GM21526 (cell line): ENCODE data around the gene RAB4A.
"Not testable (repeated sequence)": the region's sequence is repeated elsewhere in the genome, so short reads cannot be mapped to it uniquely, and the experiment has no call there.

Experiments
- ATAC-seq: cut with Tn5 transposase; IDR thresholded peaks from one replicate; pipeline ENCODE4 v1.9.1; 2021; ENCODE audit warnings: moderate library complexity; ENCODE audit not compliant: unreplicated experiment, low FRiP score

Gene RAB4A

DNA sequence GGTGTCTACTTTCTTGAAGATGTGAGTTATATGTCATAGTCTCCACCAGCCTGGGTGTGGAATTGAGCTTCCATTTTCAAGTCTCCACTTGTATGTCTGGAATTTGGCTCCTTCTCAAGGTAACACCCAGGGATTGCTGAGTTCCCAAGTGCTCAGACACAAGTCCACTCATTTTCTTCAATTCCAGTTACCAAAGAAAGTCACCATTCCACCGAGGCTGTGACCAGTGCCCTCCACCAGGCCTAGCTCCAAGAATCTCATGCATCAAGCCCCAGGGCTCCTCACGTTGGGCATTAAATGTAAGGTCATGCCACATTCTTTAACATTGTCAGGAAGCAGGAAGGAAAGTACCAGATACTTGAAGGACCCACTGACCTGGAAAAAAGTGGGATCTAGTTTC, 2.4 kb upstream of the RAB4A start:
- ATAC-seq: no peak

DNA sequence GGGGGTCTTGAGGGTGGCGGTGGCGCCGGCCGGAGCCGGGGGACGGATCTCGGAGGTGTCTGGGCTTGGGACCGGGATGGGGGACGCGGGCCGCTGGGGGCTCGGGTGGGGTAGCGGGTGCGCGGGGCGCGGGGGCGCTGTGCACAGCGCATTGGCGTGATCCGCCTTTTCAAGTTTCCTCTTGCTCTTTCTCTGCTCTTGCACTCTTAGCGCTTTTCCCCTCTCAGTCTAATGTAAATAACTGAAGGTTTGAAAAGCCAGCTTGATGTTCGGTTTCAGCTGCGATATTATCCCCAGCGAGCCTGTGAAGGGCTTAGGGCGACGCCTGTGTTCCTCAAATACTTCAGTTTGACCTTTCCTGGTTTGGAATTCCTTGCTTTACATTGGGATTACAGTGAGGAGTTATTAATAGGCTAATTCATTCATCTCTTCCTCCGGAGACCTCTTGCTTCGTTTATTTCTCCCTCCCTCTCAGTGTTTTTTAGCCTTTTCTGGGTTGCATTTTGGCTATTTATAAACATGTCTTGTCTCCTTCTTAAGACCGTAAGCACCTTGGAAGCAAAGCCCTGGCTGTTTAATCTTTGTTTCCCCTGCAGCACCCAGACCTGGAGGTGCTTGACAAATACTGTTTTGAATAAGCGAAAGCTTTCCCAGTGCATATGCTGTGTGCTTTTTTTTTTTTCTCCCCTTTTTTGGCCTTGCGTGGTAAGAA, 693 bp downstream of the RAB4A start:
- ATAC-seq: peak; percentile 32

DNA sequence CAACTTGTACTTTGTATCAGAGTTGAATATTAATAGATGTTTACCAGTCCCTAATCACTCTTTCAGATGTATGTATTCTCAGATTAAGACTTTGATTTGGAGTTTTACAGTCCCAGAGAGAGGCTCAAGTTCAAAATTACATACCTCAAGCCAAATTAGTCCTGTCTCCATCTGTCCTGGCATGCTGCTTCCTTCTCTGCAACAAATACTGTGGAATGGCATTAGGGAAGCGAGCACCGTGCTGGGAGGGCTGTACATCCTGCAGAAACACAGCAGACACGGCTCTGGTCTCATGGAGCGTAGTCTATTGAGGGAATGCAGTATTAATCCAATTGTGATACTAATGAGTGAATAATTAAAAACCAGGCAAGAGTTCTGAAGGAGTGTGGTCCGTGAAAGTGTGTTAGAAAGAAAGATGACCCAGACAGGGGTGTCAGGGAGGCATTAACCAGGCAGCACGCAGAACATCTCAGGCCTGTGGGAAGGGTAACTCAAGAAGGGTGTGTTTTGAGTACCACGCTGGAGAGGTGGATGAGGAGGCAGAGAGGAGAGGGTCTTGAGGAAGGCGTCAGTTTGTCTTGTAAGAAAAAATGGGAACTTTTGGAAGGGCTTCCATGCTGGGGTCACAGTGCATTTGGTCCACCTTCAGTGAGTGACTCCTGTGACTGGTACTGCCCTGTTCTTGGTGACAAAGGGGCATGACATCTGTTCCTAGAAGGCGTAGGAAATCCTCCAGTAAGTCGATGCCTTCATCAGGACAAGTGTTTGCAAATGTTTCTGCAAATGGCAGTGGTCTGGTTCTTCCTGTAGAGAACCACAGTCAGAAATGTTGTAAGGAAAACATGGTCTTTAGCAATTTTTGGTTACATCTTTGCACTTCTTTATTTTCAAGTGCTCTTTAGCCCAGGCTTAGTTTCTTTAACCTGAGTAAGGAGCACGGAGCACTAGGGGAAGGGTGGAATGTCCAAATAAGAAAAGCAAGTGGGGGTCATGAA, 1.6 kb downstream of the RAB4A start:
- no peak for ATAC-seq

DNA sequence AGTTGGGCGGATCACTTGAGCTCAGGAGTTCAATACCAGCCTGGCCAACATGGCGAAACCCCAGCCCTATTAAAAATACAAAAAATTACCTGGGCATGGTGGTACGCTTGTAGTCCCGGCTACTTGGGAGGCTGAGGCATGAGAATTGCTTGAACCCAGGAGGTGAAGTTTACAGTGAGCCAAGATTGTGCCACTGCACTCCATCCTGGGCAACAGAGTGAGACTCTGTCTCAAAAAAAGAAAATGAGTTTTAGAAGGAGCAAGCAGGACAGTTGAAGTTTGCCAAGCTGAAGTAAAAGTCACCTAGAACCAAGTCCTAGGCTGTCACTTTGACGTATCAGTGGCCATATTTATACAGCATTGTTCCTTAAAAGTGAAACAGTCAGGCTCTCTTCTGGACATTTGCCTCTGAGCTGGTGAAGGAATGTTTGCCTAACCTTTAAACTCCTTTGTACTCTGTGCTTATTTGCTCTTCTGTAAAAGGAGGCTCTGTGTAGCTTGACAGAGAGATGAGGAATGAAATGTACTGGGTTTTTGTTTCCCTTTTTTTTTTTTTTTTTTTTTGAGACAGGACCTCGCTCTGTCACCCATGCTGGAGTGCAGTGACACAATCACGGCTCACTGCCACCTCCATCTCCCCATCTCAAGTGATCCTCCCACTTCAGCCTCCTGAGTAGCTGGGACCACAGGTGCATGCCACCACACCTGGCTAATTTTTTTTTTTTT, 2.8 kb downstream of the RAB4A start:
- no peak for ATAC-seq

DNA sequence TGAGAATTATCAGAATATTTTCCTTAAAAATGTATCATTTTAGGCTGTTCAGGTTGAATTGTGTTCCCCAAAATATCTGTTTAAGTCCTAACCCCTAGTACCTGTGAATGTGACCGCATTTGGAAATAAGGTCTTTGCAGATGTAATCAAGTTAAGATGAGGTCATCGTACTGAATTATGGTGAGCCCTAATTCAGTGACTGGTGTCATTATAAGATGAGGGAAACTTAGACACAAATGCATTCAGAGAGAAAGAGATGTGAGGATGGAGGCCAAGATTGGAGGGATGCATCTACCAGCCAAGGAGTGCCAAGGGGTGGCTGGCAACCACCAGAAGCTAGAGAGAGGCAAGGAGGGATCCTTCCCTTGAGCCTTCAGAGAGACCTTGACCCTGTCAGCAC, 4.1 kb downstream of the RAB4A start:
- ATAC-seq: no peak

DNA sequence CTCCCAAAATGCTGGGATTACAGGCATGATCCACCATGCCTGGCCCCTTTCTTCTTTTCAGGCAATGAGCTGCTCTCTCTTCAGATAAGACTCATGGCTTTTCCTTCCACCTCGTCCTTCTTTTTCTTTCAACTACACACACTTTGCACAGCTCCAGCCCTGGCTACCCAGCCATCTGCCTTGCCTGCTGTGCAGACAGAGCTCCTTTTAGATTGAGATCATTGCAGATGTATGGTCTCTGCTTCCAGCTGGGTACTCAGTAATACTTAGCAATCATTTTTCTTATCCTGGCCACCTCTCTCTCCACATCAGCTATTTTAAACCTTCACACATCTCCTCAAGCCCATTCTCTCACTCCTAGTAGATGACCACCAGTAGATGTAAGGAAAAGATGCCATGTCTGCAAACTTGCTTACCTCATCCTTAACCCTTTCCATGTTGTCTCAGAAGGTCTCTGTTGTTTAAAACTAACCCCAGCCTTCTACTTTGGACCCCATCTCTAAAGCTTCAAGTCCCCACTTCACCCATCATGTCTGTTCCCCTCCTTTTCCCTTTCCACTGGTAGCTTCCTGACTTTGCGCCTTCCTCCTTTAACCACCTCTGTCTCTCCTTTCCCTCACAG, 7.3 kb downstream of the RAB4A start:
- no peak for ATAC-seq

DNA sequence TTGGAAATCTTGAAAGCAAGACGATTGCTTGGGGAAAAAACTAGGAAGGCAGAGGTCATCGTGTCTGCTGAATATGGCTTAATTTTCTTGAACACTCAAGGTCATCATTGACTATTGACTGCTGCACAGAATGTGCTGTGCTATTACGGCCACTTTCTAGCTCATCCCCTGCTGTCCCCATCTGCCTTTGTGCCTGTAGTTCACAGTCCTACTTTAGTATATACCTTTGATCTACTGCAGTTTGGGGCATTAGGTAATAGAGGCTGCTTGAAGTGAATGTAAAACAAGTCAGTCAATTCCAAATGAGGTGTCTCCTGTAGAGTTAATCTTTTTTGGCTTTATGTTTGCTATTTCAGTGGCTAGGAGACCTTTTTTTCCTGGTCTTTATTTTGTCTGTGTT, 8.3 kb downstream of the RAB4A start:
- no peak for ATAC-seq

DNA sequence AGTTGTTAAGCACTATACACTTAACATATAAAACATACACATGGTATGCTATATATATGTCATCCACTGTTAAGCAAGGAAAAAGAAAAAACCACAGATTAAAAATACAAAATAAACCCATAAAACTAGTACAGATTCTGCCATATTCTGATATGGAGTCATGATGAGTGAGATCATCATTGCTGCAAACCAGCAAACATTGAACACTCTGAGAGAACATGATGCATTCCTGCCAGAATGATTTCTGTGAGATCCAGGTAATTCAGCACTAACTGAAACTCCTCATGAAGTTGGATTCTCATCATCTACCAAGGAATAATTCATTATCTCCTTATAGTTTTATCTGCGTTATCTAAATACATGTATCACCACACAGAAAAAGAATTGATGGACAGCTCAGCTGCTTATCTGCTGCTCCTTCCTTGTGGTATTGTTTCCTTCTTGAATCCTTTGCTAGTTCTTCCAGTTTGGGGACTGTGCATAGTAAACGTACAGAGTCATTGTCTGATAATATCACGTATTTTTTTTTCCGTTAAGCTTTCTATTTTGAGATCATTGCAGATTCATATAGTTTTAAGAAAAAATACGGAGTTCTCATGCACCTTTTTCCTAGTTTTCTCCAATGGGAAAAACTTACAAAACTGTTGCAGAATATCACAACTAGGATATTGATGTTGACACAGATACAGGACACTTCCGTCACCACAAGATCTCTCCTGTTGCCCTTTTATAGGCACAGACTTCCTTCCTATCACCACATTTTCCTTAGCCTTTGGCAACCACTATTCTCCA, 9.3 kb downstream of the RAB4A start:
- ATAC-seq: no peak

DNA sequence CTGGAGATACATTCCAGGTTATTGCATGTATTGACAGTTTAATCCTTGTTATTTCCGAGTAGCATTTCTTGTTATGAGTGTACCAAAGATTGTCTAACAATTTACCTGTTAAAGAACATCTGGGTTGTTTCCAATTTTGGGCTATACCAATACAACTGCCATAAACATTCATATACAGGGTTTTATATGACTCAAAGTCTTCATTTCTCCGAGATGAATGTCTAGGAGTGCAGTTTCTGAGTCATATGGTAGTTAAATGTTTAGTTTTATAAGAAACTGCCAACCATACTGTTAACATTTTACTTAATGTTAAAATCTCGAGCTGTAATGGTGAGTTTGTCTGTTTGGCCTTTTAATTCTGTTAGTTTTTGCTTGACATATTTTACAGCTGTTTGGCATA, 10.0 kb downstream of the RAB4A start:
- ATAC-seq: no peak

DNA sequence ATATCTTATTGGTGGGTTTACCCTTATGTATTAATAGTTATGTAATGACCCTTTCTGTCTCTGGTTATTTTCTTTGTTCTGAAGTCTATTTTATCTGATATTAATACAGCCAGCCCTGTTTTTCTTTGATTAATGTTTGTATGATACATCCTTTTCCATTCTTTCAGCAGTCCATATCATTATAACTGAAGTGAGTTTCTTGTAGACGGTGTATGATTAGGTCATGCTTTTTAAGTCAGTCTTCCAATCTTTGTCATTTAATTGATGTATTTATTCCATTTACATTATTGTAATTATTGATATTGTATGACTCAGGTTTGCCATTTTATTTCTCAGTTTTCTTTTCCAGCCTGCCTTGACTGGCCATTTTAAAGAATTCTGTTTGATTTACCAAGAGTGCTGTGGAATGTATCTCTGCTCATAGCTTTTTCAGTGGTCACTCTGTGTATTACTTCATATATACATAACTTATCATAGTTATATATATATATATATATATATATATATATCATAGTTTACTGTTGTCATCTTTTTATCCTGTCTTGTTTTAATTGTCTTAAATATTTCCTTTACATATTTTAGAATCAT, 10.5 kb downstream of the RAB4A start:
- ATAC-seq: no peak

DNA sequence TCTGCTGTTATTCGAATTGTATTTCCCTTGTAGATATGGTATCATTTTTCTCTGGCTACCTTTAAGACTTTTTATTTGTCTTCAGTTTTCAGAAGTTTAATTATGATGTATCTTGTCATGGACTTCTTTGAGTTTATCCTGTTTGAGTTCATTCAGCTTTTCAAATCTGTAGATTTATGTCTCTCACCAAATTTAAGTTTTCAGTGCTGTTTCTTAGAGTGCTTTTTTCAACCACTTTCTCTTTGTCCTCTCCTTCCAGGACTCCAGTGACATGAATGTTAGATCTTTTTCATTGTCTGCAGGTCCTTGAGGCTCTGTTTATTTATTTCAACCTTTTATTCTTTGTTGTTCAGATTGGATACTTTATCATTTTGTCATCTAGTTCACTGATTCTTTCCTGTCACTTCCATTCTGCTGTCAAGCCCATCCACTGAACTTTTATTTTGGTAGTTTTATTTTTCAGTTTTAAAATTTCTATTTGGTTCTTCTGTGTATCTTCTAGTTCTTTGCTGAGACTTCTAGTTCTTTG, 11.4 kb downstream of the RAB4A start:
- no peak for ATAC-seq

DNA sequence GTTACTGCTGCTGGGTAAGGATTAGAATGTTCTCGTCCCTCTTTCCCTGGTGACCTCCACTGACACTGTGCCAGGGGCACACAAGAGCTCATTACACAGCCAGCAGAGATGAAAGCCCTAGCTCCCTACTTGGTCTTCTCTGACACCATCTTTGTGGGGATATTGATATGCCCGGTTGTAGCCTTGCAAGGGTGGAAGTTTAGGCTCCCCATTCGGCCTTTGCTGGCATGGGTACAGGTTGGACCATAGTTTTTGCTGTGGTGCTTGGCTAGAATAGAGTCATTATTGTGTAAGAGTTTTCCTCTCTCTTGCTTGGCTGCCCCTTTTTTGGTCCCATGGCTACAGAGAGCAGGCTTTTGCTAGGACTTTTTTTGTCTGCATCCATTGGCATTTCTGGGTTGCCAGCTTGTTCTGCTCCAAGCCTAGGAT, 12.3 kb downstream of the RAB4A start:
- ATAC-seq: no peak

DNA sequence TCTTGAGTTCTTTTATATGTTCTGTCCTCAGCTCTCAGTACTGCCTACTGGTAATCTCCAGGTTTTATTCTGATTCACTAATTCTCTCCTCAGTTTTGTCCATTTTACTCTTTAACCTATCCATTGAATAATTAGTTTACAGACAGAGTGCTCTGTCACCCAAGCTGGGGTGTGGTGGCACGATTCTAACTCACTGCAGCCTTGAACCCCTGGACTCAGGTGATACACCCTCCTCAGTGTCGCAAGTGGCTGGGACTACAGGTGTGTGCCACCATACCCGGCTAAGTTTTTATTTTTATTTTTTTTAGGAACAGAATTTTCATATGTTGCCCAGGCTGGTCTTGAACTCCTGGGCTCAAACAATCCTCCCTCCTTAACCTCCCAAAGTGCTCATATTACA, 14.0 kb downstream of the RAB4A start:
- ATAC-seq: no peak

DNA sequence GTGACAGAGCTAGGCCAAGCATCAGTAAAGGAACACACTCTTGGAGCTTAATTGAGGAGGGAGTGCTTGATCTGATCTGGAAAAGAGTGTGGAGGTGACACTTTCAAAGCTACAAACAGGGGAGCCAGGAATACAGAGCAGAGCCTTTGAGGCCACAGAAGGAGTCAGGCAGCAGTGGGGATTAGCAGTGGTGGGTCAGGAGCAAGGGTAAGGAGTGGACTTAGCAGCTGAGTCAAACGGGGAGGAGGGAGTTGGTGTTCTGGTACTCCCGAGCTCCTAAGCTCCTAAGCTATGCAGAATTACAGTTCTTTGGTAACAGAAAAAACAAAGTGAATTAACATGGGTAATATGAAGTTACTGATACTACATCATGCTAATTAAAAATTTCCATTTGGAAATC, 14.5 kb downstream of the RAB4A start:
- no peak for ATAC-seq

DNA sequence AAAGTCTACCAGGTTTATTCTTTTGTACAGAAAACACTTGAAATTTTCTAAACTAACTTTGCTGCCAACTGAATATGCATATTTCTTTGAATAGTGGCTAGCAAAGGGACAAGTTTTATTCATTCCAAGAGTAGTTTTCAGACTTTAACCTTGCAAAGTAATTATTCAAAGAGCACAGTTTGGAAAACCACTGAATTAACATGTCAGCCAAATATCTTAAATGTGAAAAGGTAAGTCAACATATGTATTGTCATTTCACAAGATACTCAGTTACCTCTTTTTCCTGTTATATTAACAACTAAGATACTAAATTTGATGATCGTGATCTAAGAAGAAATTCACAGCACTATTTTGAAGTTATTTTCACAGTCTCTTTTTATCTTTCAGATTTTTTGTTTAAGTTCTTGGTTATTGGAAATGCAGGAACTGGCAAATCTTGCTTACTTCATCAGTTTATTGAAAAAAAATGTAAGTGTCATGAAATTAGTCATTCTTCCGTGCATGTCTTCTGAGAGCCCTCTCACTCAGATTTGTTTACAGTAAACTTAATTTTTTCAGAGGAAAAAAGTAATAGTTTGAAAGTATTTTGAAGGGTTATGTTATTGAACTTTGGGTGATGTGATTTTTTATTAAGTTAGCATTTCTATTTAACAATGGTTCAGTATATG, 15.3 kb downstream of the RAB4A start:
- no peak for ATAC-seq

DNA sequence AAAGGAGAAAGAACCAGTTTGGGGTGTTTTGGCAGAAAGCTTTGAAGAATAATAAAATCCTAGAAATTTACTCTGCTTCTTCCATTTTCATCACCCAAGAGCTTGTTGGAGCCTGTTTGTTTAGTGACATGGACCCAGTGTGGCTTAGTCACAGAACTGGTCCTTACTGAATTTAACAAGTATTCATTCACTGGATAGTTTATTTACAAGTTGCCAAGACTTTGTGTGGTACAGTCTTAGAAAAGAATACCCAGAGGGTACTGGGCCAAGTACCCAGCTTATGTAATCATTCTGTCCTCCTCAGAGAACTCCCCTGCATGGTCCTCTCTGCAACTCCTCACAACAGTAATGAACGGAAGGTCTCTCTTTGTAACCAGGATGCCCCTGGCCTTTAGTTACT, 16.4 kb downstream of the RAB4A start:
- no peak for ATAC-seq

DNA sequence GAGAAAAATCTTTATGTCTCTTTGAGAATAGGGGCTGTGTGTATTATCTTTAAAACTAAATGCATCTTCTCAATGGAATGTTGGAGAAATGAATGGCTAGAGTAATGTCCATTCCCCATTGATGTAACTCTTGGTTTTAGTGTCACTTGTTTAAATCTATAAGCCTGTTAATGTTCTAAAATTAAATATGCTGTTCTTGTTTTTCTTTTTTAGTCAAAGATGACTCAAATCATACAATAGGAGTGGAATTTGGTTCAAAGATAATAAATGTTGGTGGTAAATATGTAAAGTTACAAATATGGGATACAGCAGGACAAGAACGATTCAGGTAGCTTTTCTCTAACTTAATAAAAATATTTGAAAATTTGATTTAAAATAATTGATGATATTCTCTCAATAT, 17.6 kb downstream of the RAB4A start:
- ATAC-seq: no peak

DNA sequence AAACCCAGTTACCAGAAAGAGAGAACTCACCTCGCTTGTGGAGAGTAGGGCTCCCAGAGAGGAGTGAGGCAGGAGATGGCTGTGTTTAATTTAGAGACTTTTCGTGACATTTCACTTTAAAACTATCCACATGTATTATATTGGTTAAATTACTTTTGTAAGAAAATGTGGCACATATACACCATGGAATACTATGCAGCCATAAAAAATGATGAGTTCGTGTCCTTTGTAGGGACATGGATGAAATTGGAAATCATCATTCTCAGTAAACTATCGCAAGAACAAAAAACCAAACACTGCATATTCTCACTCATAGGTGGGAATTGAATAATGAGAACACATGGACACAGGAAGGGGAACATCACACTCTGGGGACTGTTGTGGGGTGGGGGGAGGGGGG, 20.8 kb downstream of the RAB4A start:
- ATAC-seq: not testable (repeated sequence)
